Activated gamma-delta T cell treated with Interleukin-2 at 50 U/mL for 16 hours (primary cell): ENCODE data around the gene PLXNA4.

Experiments used
- DNase-seq: peaks from one replicate; pipeline ENCODE4 v3.0.0-alpha.2; 2020

Gene PLXNA4

GRCh38 chr7:132130497-132130896 lies 445.8 kb downstream of the PLXNA4 start:
- no peak for DNase-seq

GRCh38 chr7:132125872-132126595 lies 450.2 kb downstream of the PLXNA4 start:
- no peak for DNase-seq

GRCh38 chr7:132125096-132125495 lies 451.2 kb downstream of the PLXNA4 start:
- no peak for DNase-seq

GRCh38 chr7:132124575-132124974 lies 451.7 kb downstream of the PLXNA4 start:
- DNase-seq, result no peak

GRCh38 chr7:132123773-132124172 lies 452.5 kb downstream of the PLXNA4 start:
- no peak for DNase-seq

- DNase-seq, result no peak
These were observed 453.4 kb downstream of the PLXNA4 start for GRCh38 chr7:132122901-132123300.

GRCh38 chr7:132121987-132122386 lies 454.3 kb downstream of the PLXNA4 start:
- no peak for DNase-seq

- DNase-seq, result no peak
These were observed 457.6 kb downstream of the PLXNA4 start for GRCh38 chr7:132118641-132119040.

GRCh38 chr7:132117636-132118035 lies 458.6 kb downstream of the PLXNA4 start:
- no peak for DNase-seq

GRCh38 chr7:132117181-132117580 lies 459.1 kb downstream of the PLXNA4 start:
- DNase-seq, result no peak

- no peak for DNase-seq
These were observed 459.9 kb downstream of the PLXNA4 start for GRCh38 chr7:132116369-132116768.

GRCh38 chr7:132115758-132116157 lies 460.5 kb downstream of the PLXNA4 start:
- no peak for DNase-seq

- DNase-seq, result no peak
These were observed 461.2 kb downstream of the PLXNA4 start for GRCh38 chr7:132115028-132115427.

- DNase-seq, result no peak
These were observed 461.9 kb downstream of the PLXNA4 start for GRCh38 chr7:132114411-132114810.

GRCh38 chr7:132113536-132114371 lies 462.5 kb downstream of the PLXNA4 start:
- no peak for DNase-seq

- DNase-seq, result no peak
These were observed 463.6 kb downstream of the PLXNA4 start for GRCh38 chr7:132112657-132113056.

GRCh38 chr7:132112106-132112505 lies 464.2 kb downstream of the PLXNA4 start:
- DNase-seq, result no peak

- no peak for DNase-seq
These were observed 465.6 kb downstream of the PLXNA4 start for GRCh38 chr7:132110692-132111091.

GRCh38 chr7:132109769-132110168 lies 466.5 kb downstream of the PLXNA4 start:
- DNase-seq, result no peak

- no peak for DNase-seq
These were observed 467.7 kb downstream of the PLXNA4 start for GRCh38 chr7:132108563-132108962.

- DNase-seq, result no peak
These were observed 469.8 kb downstream of the PLXNA4 start for GRCh38 chr7:132106491-132106890.

- DNase-seq, result no peak
These were observed 471.2 kb downstream of the PLXNA4 start for GRCh38 chr7:132105096-132105495.

GRCh38 chr7:132103718-132104117 lies 472.6 kb downstream of the PLXNA4 start:
- DNase-seq, result no peak

- no peak for DNase-seq
These were observed 473.3 kb downstream of the PLXNA4 start for GRCh38 chr7:132102942-132103341.
